ENCODE results near the gene TSFM. TPM values are rescaled to one million over a fixed set of nuclear protein-coding genes. Genes with fewer than 3 reads are reported as not detected.

Gene TSFM
- total and polyA plus RNA-seq, 2 donors (not counting 1 experiment from before 2014, with no cell fraction given), result 15.5 to 16.8 TPM

DNA sequence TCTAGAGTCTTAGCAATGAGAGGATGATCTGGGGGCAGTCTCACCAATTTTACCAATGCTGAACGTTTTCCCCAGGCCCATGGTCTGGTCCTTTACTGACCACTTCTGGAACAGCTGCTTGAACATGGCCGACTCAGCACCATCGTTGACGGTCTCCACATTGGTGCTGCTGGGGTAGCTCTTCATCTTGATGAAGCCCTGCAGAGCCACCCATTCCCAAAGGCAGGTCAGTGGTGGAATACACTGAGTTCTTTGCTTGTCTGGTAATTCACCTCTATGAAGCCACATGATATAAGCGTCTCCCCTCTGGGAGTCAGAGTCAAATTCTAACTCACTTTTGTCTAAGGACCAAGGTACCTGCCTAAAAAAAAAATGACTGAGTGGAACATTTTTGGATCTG, 25.8 kb downstream of the TSFM start:
- TF ChIP-seq, protein P1, sequence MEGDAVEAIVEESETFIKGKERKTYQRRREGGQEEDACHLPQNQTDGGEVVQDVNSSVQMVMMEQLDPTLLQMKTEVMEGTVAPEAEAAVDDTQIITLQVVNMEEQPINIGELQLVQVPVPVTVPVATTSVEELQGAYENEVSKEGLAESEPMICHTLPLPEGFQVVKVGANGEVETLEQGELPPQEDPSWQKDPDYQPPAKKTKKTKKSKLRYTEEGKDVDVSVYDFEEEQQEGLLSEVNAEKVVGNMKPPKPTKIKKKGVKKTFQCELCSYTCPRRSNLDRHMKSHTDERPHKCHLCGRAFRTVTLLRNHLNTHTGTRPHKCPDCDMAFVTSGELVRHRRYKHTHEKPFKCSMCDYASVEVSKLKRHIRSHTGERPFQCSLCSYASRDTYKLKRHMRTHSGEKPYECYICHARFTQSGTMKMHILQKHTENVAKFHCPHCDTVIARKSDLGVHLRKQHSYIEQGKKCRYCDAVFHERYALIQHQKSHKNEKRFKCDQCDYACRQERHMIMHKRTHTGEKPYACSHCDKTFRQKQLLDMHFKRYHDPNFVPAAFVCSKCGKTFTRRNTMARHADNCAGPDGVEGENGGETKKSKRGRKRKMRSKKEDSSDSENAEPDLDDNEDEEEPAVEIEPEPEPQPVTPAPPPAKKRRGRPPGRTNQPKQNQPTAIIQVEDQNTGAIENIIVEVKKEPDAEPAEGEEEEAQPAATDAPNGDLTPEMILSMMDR (conservative IDR thresholded peaks at IDR 0.05 in 1 of 2, IDR thresholded peaks at IDR 0.05 in 1 of 2; ENCODE audit: low read depth in 1 of 2, low read length in 2 of 2), result no peak
- TF ChIP-seq EZH2 (IDR thresholded peaks at IDR 0.05; ENCODE audit: low read length, missing control alignments), result no peak
- no peaks in the 10 kb centered on the region for H3K9me3 ChIP-seq (ENCODE audit: control insufficient read depth, insufficient read depth, low read depth, low read length)
- H3K27ac ChIP-seq (ENCODE audit: insufficient read depth, low read length), result no peak overlapping the region
- no peaks in the 10 kb centered on the region for H3K79me2 ChIP-seq (ENCODE audit: control insufficient read depth, insufficient read depth, low read length)
- H3K4me1 ChIP-seq (ENCODE audit: control insufficient read depth, extremely low read depth, insufficient read depth, low read length), result no peaks in the 10 kb centered on the region
- H2AFZ ChIP-seq (ENCODE audit: low read length), result no peak overlapping the region
- H3K4me3 ChIP-seq (replicated peaks in 1 of 4; ENCODE audit: control extremely low read depth in 1 of 4, insufficient read depth in 1 of 4, low read depth in 3 of 4, low read length in 4 of 4), result no peak overlapping the region
- H3K27me3 ChIP-seq (ENCODE audit: control insufficient read depth, insufficient read depth, low read length), result no peaks in the 10 kb centered on the region
- H3K36me3 ChIP-seq (ENCODE audit: control insufficient read depth, insufficient read depth, low read length), result peaks cover 9% of the 10 kb centered on the region
- H4K20me1 ChIP-seq (ENCODE audit: control insufficient read depth, extremely low read depth, insufficient read depth, low read length), result no peaks in the 10 kb centered on the region
- H3K4me2 ChIP-seq (ENCODE audit: extremely low read depth, insufficient read depth, low read length), result no peak overlapping the region
- no peak overlapping the region for H3K9ac ChIP-seq (ENCODE audit: insufficient read depth, low read length)
- no peak for DNase-seq (ENCODE audit: low read depth in 2 of 2)

DNA sequence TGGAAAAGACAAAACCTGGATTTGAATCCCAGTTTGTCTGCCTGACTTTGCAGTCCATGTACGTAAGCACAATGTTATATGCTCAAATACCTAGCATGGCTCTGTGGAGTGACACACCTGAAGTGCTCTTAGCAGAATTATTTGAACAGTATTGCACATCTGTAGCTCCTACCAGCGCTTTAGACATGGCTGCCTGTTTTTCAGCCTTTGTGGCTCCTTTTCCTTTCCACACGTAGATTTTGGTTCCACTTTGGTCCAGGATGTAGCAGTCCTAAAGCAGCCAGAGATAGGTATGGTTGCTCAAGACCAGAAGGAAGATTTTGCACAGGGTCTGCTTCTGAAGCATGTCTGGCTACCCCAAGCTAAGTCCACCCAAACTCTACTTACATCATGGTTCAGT, 26.8 kb downstream of the TSFM start:
- no peaks in the 10 kb centered on the region for H3K79me2 ChIP-seq (ENCODE audit: control insufficient read depth, insufficient read depth, low read length)
- no peak for TF ChIP-seq EZH2 (IDR thresholded peaks at IDR 0.05; ENCODE audit: low read length, missing control alignments)
- TF ChIP-seq, protein P1 (conservative IDR thresholded peaks at IDR 0.05 in 1 of 2, IDR thresholded peaks at IDR 0.05 in 1 of 2; ENCODE audit: low read depth in 1 of 2, low read length in 2 of 2), result no peak
- no peak overlapping the region for H3K4me2 ChIP-seq (ENCODE audit: extremely low read depth, insufficient read depth, low read length)
- H3K36me3 ChIP-seq (ENCODE audit: control insufficient read depth, insufficient read depth, low read length), result peaks cover 9% of the 10 kb centered on the region
- H3K9me3 ChIP-seq (ENCODE audit: control insufficient read depth, insufficient read depth, low read depth, low read length), result no peaks in the 10 kb centered on the region
- no peaks in the 10 kb centered on the region for H4K20me1 ChIP-seq (ENCODE audit: control insufficient read depth, extremely low read depth, insufficient read depth, low read length)
- no peak overlapping the region for H2AFZ ChIP-seq (ENCODE audit: low read length)
- no peak overlapping the region for H3K4me3 ChIP-seq (replicated peaks in 1 of 4; ENCODE audit: control extremely low read depth in 1 of 4, insufficient read depth in 1 of 4, low read depth in 3 of 4, low read length in 4 of 4)
- H3K27me3 ChIP-seq (ENCODE audit: control insufficient read depth, insufficient read depth, low read length), result no peaks in the 10 kb centered on the region
- no peaks in the 10 kb centered on the region for H3K4me1 ChIP-seq (ENCODE audit: control insufficient read depth, extremely low read depth, insufficient read depth, low read length)
- H3K27ac ChIP-seq (ENCODE audit: insufficient read depth, low read length), result no peak overlapping the region
- DNase-seq (ENCODE audit: low read depth in 2 of 2), result no peak
- H3K9ac ChIP-seq (ENCODE audit: insufficient read depth, low read length), result no peak overlapping the region

DNA sequence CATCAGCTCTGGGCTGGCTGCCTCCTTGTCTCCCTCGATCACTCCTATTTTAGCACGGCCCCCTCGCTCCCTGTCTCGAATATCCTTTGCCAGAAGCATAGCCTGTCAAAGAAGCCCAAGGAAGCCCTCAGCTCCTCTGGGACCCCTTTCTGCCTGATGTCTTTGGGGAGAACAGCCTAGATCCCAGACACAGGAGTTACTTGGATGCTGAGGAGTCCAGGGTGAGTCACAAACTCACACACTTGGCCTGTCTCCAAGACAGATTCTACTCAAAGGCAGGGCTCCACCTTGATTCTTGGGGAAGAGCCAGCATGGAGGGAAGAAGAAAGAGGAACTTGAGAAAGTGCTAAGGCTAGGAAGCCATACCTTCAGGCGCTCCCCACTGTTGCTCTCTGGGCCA, 27.9 kb downstream of the TSFM start:
- H2AFZ ChIP-seq (ENCODE audit: low read length), result no peak overlapping the region
- H3K79me2 ChIP-seq (ENCODE audit: control insufficient read depth, insufficient read depth, low read length), result no peaks in the 10 kb centered on the region
- H3K27ac ChIP-seq (ENCODE audit: insufficient read depth, low read length), result no peak overlapping the region
- H3K4me1 ChIP-seq (ENCODE audit: control insufficient read depth, extremely low read depth, insufficient read depth, low read length), result no peaks in the 10 kb centered on the region
- peak; percentile 35 to 73 for DNase-seq (ENCODE audit: low read depth in 2 of 2)
- H3K4me3 ChIP-seq (replicated peaks in 1 of 4; ENCODE audit: control extremely low read depth in 1 of 4, insufficient read depth in 1 of 4, low read depth in 3 of 4, low read length in 4 of 4), result no peak overlapping the region
- H3K4me2 ChIP-seq (ENCODE audit: extremely low read depth, insufficient read depth, low read length), result no peak overlapping the region
- H3K27me3 ChIP-seq (ENCODE audit: control insufficient read depth, insufficient read depth, low read length), result no peaks in the 10 kb centered on the region
- H3K36me3 ChIP-seq (ENCODE audit: control insufficient read depth, insufficient read depth, low read length), result peaks cover 9% of the 10 kb centered on the region
- no peak overlapping the region for H3K9ac ChIP-seq (ENCODE audit: insufficient read depth, low read length)
- no peaks in the 10 kb centered on the region for H3K9me3 ChIP-seq (ENCODE audit: control insufficient read depth, insufficient read depth, low read depth, low read length)
- TF ChIP-seq, protein P1 (conservative IDR thresholded peaks at IDR 0.05 in 1 of 2, IDR thresholded peaks at IDR 0.05 in 1 of 2; ENCODE audit: low read depth in 1 of 2, low read length in 2 of 2), result no peak
- TF ChIP-seq EZH2 (IDR thresholded peaks at IDR 0.05; ENCODE audit: low read length, missing control alignments), result no peak
- no peaks in the 10 kb centered on the region for H4K20me1 ChIP-seq (ENCODE audit: control insufficient read depth, extremely low read depth, insufficient read depth, low read length)

Measured in fibroblast of lung (primary cell).